Measurements from ENCODE around the gene GPRC5C.

The GPRC5C gene

GRCh38 chr17:74491626-74492025, 59.7 kb downstream of the GPRC5C start:
- no peak for TF ChIP-seq GLIS3 (CRISPR knock-in tag; IDR thresholded peaks at IDR 0.05)
- TF ChIP-seq CREB5 (CRISPR knock-in tag; IDR thresholded peaks at IDR 0.05; ENCODE audit: low read depth): no peak
- TF ChIP-seq, protein P1, sequence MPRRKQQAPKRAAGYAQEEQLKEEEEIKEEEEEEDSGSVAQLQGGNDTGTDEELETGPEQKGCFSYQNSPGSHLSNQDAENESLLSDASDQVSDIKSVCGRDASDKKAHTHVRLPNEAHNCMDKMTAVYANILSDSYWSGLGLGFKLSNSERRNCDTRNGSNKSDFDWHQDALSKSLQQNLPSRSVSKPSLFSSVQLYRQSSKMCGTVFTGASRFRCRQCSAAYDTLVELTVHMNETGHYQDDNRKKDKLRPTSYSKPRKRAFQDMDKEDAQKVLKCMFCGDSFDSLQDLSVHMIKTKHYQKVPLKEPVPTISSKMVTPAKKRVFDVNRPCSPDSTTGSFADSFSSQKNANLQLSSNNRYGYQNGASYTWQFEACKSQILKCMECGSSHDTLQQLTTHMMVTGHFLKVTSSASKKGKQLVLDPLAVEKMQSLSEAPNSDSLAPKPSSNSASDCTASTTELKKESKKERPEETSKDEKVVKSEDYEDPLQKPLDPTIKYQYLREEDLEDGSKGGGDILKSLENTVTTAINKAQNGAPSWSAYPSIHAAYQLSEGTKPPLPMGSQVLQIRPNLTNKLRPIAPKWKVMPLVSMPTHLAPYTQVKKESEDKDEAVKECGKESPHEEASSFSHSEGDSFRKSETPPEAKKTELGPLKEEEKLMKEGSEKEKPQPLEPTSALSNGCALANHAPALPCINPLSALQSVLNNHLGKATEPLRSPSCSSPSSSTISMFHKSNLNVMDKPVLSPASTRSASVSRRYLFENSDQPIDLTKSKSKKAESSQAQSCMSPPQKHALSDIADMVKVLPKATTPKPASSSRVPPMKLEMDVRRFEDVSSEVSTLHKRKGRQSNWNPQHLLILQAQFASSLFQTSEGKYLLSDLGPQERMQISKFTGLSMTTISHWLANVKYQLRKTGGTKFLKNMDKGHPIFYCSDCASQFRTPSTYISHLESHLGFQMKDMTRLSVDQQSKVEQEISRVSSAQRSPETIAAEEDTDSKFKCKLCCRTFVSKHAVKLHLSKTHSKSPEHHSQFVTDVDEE (CRISPR knock-in tag; IDR thresholded peaks at IDR 0.05): no peak
- TF ChIP-seq ISL1 (CRISPR knock-in tag; IDR thresholded peaks at IDR 0.05): no peak
- TF ChIP-seq TOX (CRISPR knock-in tag; IDR thresholded peaks at IDR 0.05; ENCODE audit: borderline replicate concordance): no peak
- TF ChIP-seq RARB (CRISPR knock-in tag; IDR thresholded peaks at IDR 0.05): no peak
- TF ChIP-seq POU6F1 (CRISPR knock-in tag; IDR thresholded peaks at IDR 0.05; ENCODE audit: borderline replicate concordance, low read depth): no peak
- no peak for TF ChIP-seq TCF4 (CRISPR knock-in tag; IDR thresholded peaks at IDR 0.05; ENCODE audit: borderline replicate concordance)
- TF ChIP-seq ZNF565 (CRISPR knock-in tag; conservative IDR thresholded peaks at IDR 0.05; ENCODE audit: low read depth): no peak
- TF ChIP-seq ZNF70 (CRISPR knock-in tag; IDR thresholded peaks at IDR 0.05): no peak
- no peak for TF ChIP-seq ESRRG (CRISPR knock-in tag; IDR thresholded peaks at IDR 0.05)
- TF ChIP-seq CSDC2 (CRISPR knock-in tag; IDR thresholded peaks at IDR 0.05): no peak
- TF ChIP-seq SNAI2 (CRISPR knock-in tag; IDR thresholded peaks at IDR 0.05): no peak
- TF ChIP-seq PPARA (CRISPR knock-in tag; IDR thresholded peaks at IDR 0.05; ENCODE audit: borderline replicate concordance): no peak
- TF ChIP-seq ARNTL (CRISPR knock-in tag; IDR thresholded peaks at IDR 0.05; ENCODE audit: borderline replicate concordance, low read depth): no peak
- TF ChIP-seq ZFP3 (CRISPR knock-in tag; IDR thresholded peaks at IDR 0.05): no peak
- TF ChIP-seq ZNF8 (CRISPR knock-in tag; IDR thresholded peaks at IDR 0.05): no peak
- no peak for TF ChIP-seq ZFP30 (CRISPR knock-in tag; IDR thresholded peaks at IDR 0.05)
- no peak for TF ChIP-seq BACH2 (CRISPR knock-in tag; IDR thresholded peaks at IDR 0.05; ENCODE audit: borderline replicate concordance)
- no peak for ATAC-seq

GRCh38 chr17:74493331-74493833, 61.5 kb downstream of the GPRC5C start:
- peak; percentile 88 for ATAC-seq
- no peak for TF ChIP-seq ZFP3 (CRISPR knock-in tag; IDR thresholded peaks at IDR 0.05)
- TF ChIP-seq TOX (CRISPR knock-in tag; IDR thresholded peaks at IDR 0.05; ENCODE audit: borderline replicate concordance): no peak

Data from SK-N-SH treated with all-trans-retinoic acid at 6 μM for 48 hours (cell line).